ENCODE measurements around the gene ACP2. TPM values are rescaled to one million over a fixed set of nuclear protein-coding genes. Genes with fewer than 3 reads are reported as not detected.
A peak's percentile ranks its signal among the peaks of the same experiment; 100 is the strongest.

ACP2 gene
- total RNA-seq: 10 to 100 TPM; 26.7 to 27.5 TPM

GRCh38 chr11:47248664-47249377 lies at the start of gene ACP2:
ACP2 (minus strand) TSS chr11:47248814; CDS start chr11:47248789, 25 bp downstream.
- Mint-ChIP-seq H3K27ac (peak within 1 kb of the TSS; percentile 95), H3K36me3 (ENCODE audit: low read depth) (peaks cover 25% of the 10 kb centered on the region), H3K27me3 (ENCODE audit: low read depth) (no peaks in the 10 kb centered on the region), H3K4me1 (ENCODE audit: low read depth) (peaks cover 30% of the 10 kb centered on the region), H3K4me3 (peak within 1 kb of the TSS; percentile 92), H3K9me3 (ENCODE audit: insufficient read depth) (no peaks in the 10 kb centered on the region)
- ChIA-PET CTCF (interaction anchor here (0.7 to 5.6 kb wide), 15 partner anchors 9 to 164 kb away, joined by 3 to 68 read pairs (median 8); partner anchors contain the start of genes ARFGAP2, DDB2 and NR1H3), POLR2A (interaction anchor here (0.6 to 3.3 kb wide), 16 partner anchors 9 to 548 kb away, joined by 3 to 41 read pairs (median 5); partner anchors contain the start of genes ARHGAP1, DDB2, MADD and NR1H3)
- peak; percentile 92 for DNase-seq
- ATAC-seq: peak; percentile 98

GRCh38 chr11:47296045-47296444 lies 47.4 kb upstream of the ACP2 start:
- CTCF ChIA-PET: no interaction called here
- ATAC-seq (no peak), DNase-seq (no peak)
- POLR2A ChIA-PET: interaction anchor here (0.7 to 1.2 kb wide), 2 partner anchors 12 to 54 kb away, joined by 3 read pairs; no protein-coding TSS in a partner anchor
- no peaks in the 10 kb centered on the region for H3K27me3 Mint-ChIP-seq (ENCODE audit: low read depth)
- H3K36me3 Mint-ChIP-seq (ENCODE audit: low read depth): peaks cover 73% of the 10 kb centered on the region
- H3K4me1 Mint-ChIP-seq (ENCODE audit: low read depth): peaks cover 2% of the 10 kb centered on the region
- no peak overlapping the region for H3K4me3 Mint-ChIP-seq
- H3K9me3 Mint-ChIP-seq (ENCODE audit: insufficient read depth): no peaks in the 10 kb centered on the region
- H3K27ac Mint-ChIP-seq: no peak overlapping the region

- Mint-ChIP-seq H3K36me3 (ENCODE audit: low read depth) (peaks cover 74% of the 10 kb centered on the region), H3K27ac (no peak overlapping the region), H3K9me3 (ENCODE audit: insufficient read depth) (no peaks in the 10 kb centered on the region), H3K4me1 (ENCODE audit: low read depth) (no peaks in the 10 kb centered on the region), H3K4me3 (no peak overlapping the region), H3K27me3 (ENCODE audit: low read depth) (no peaks in the 10 kb centered on the region)
- ATAC-seq (no peak), DNase-seq (no peak)
- ChIA-PET CTCF (no interaction called here), POLR2A (interaction anchor here (0.7 to 1.2 kb wide), 2 partner anchors 11 to 53 kb away, joined by 3 read pairs; no protein-coding TSS in a partner anchor)
Observed at GRCh38 chr11:47295385-47295784, 46.8 kb upstream of the ACP2 start.

- CTCF ChIA-PET: interaction anchor here (0.6 kb wide), 1 partner anchor 106 kb away, joined by 3 read pairs; no protein-coding TSS in a partner anchor
- no peak overlapping the region for H3K4me3 Mint-ChIP-seq
- POLR2A ChIA-PET: no interaction called here
- no peak for ATAC-seq
- H3K36me3 Mint-ChIP-seq (ENCODE audit: low read depth): peaks cover 80% of the 10 kb centered on the region
- no peaks in the 10 kb centered on the region for H3K4me1 Mint-ChIP-seq (ENCODE audit: low read depth)
- no peaks in the 10 kb centered on the region for H3K27me3 Mint-ChIP-seq (ENCODE audit: low read depth)
- H3K9me3 Mint-ChIP-seq (ENCODE audit: insufficient read depth): no peaks in the 10 kb centered on the region
- no peak overlapping the region for H3K27ac Mint-ChIP-seq
- no peak for DNase-seq
Observed at GRCh38 chr11:47289856-47290255, 41.2 kb upstream of the ACP2 start.

GRCh38 chr11:47288066-47288465 lies 39.5 kb upstream of the ACP2 start:
- ChIA-PET POLR2A (no interaction called here), CTCF (no interaction called here)
- H3K4me1 Mint-ChIP-seq (ENCODE audit: low read depth): no peaks in the 10 kb centered on the region
- no peaks in the 10 kb centered on the region for H3K27me3 Mint-ChIP-seq (ENCODE audit: low read depth)
- peaks cover 81% of the 10 kb centered on the region for H3K36me3 Mint-ChIP-seq (ENCODE audit: low read depth)
- DNase-seq (no peak), ATAC-seq (no peak)
- no peak overlapping the region for H3K4me3 Mint-ChIP-seq
- H3K27ac Mint-ChIP-seq: no peak overlapping the region
- no peaks in the 10 kb centered on the region for H3K9me3 Mint-ChIP-seq (ENCODE audit: insufficient read depth)

GRCh38 chr11:47285969-47286770 lies 37.6 kb upstream of the ACP2 start:
- peaks cover 77% of the 10 kb centered on the region for H3K36me3 Mint-ChIP-seq (ENCODE audit: low read depth)
- no peak for ATAC-seq
- CTCF ChIA-PET: interaction anchor here (1.5 kb wide), 1 partner anchor 88 kb away, joined by 3 read pairs; no protein-coding TSS in a partner anchor

GRCh38 chr11:47284151-47284550 lies 35.5 kb upstream of the ACP2 start:
- DNase-seq: no peak
- CTCF ChIA-PET: no interaction called here
- POLR2A ChIA-PET: interaction anchor here (0.6 to 1.2 kb wide), 2 partner anchors 12 to 132 kb away, joined by 3 to 4 read pairs; no protein-coding TSS in a partner anchor
- Mint-ChIP-seq H3K36me3 (ENCODE audit: low read depth) (peaks cover 70% of the 10 kb centered on the region), H3K4me1 (ENCODE audit: low read depth) (no peaks in the 10 kb centered on the region), H3K27ac (no peak overlapping the region), H3K4me3 (no peak overlapping the region), H3K27me3 (ENCODE audit: low read depth) (no peaks in the 10 kb centered on the region), H3K9me3 (ENCODE audit: insufficient read depth) (no peaks in the 10 kb centered on the region)
- no peak for ATAC-seq

More at GRCh38 chr11:47285969-47286770, 37.6 kb upstream of the ACP2 start:
- POLR2A ChIA-PET: no interaction called here
- Mint-ChIP-seq H3K4me3 (no peak overlapping the region), H3K4me1 (ENCODE audit: low read depth) (no peaks in the 10 kb centered on the region), H3K9me3 (ENCODE audit: insufficient read depth) (no peaks in the 10 kb centered on the region), H3K27ac (peak overlapping the region; percentile 28), H3K27me3 (ENCODE audit: low read depth) (no peaks in the 10 kb centered on the region)
- no peak for DNase-seq

- Mint-ChIP-seq H3K36me3 (ENCODE audit: low read depth) (peaks cover 66% of the 10 kb centered on the region), H3K4me3 (no peak overlapping the region), H3K27ac (no peak overlapping the region), H3K27me3 (ENCODE audit: low read depth) (no peaks in the 10 kb centered on the region), H3K9me3 (ENCODE audit: insufficient read depth) (no peaks in the 10 kb centered on the region), H3K4me1 (ENCODE audit: low read depth) (no peaks in the 10 kb centered on the region)
- ChIA-PET POLR2A (interaction anchor here (1.2 kb wide), 1 partner anchor 12 kb away, joined by 4 read pairs; the partner anchor contains the start of gene MADD), CTCF (no interaction called here)
- no peak for DNase-seq
- ATAC-seq: no peak
Observed at GRCh38 chr11:47282462-47282861, 33.8 kb upstream of the ACP2 start.

GRCh38 chr11:47280860-47281259 lies 32.2 kb upstream of the ACP2 start:
- ChIA-PET POLR2A (no interaction called here), CTCF (interaction anchor here (1.9 kb wide), 1 partner anchor 10 kb away, joined by 6 read pairs; no protein-coding TSS in a partner anchor)
- ATAC-seq (no peak), DNase-seq (no peak)
- Mint-ChIP-seq H3K4me1 (ENCODE audit: low read depth) (no peaks in the 10 kb centered on the region), H3K27me3 (ENCODE audit: low read depth) (no peaks in the 10 kb centered on the region), H3K36me3 (ENCODE audit: low read depth) (peaks cover 64% of the 10 kb centered on the region), H3K4me3 (no peak overlapping the region), H3K9me3 (ENCODE audit: insufficient read depth) (no peaks in the 10 kb centered on the region), H3K27ac (no peak overlapping the region)

- H3K4me1 Mint-ChIP-seq (ENCODE audit: low read depth): no peaks in the 10 kb centered on the region
- H3K36me3 Mint-ChIP-seq (ENCODE audit: low read depth): peaks cover 62% of the 10 kb centered on the region
- H3K27ac Mint-ChIP-seq: no peak overlapping the region
- DNase-seq: no peak
- CTCF ChIA-PET: interaction anchor here (1.9 kb wide), 1 partner anchor 9 kb away, joined by 6 read pairs; no protein-coding TSS in a partner anchor
- H3K27me3 Mint-ChIP-seq (ENCODE audit: low read depth): no peaks in the 10 kb centered on the region
- POLR2A ChIA-PET: no interaction called here
- no peak overlapping the region for H3K4me3 Mint-ChIP-seq
- no peak for ATAC-seq
- H3K9me3 Mint-ChIP-seq (ENCODE audit: insufficient read depth): no peaks in the 10 kb centered on the region
Observed at GRCh38 chr11:47280099-47280498, 31.5 kb upstream of the ACP2 start.

- DNase-seq: no peak
- no peak for ATAC-seq
- Mint-ChIP-seq H3K36me3 (ENCODE audit: low read depth) (peaks cover 61% of the 10 kb centered on the region), H3K4me3 (no peak overlapping the region), H3K4me1 (ENCODE audit: low read depth) (peaks cover 2% of the 10 kb centered on the region), H3K9me3 (ENCODE audit: insufficient read depth) (no peaks in the 10 kb centered on the region), H3K27ac (no peak overlapping the region), H3K27me3 (ENCODE audit: low read depth) (no peaks in the 10 kb centered on the region)
- CTCF ChIA-PET: no interaction called here
- POLR2A ChIA-PET: no interaction called here
Observed at GRCh38 chr11:47278769-47279168, 30.2 kb upstream of the ACP2 start.

- Mint-ChIP-seq H3K27me3 (ENCODE audit: low read depth) (no peaks in the 10 kb centered on the region), H3K36me3 (ENCODE audit: low read depth) (peaks cover 63% of the 10 kb centered on the region), H3K9me3 (ENCODE audit: insufficient read depth) (no peaks in the 10 kb centered on the region), H3K27ac (no peak overlapping the region), H3K4me3 (no peak overlapping the region), H3K4me1 (ENCODE audit: low read depth) (peaks cover 5% of the 10 kb centered on the region)
- ATAC-seq (no peak), DNase-seq (no peak)
- ChIA-PET POLR2A (no interaction called here), CTCF (no interaction called here)
Observed at GRCh38 chr11:47278058-47278457, 29.4 kb upstream of the ACP2 start.

Measured in activated CD8-positive, alpha-beta T cell treated with anti-CD3 and anti-CD28 coated beads, Interleukin-2, amount 10 ng/mL, durations not matched to agents 7 days and 5 days (primary cell).